DMS153 (cell line): ENCODE results near the gene TM9SF4.
"Not testable (repeated sequence)": the region's sequence is repeated elsewhere in the genome, so short reads cannot be mapped to it uniquely, and the experiment has no call there.

Experiments
- DNase-seq: peaks from one replicate; lab custom pipeline; 2025; lab: John Stamatoyannopoulos, UW

Gene TM9SF4

GRCh38 chr20:32189691-32190615 is 80.4 kb downstream of the TM9SF4 start:
- DNase-seq: no peak

- no peak for DNase-seq
These were observed 81.3 kb downstream of the TM9SF4 start for GRCh38 chr20:32190616-32191415.

GRCh38 chr20:32191422-32191821 is 81.9 kb downstream of the TM9SF4 start:
- no peak for DNase-seq

GRCh38 chr20:32191873-32192272 is 82.4 kb downstream of the TM9SF4 start:
- DNase-seq: no peak

GRCh38 chr20:32192698-32193097 is 83.2 kb downstream of the TM9SF4 start:
- no peak for DNase-seq

- DNase-seq: not testable (repeated sequence)
These were observed 83.8 kb downstream of the TM9SF4 start for GRCh38 chr20:32193336-32193735.

GRCh38 chr20:32193996-32194395 is 84.5 kb downstream of the TM9SF4 start:
- DNase-seq: no peak

- DNase-seq: no peak
These were observed 86.1 kb downstream of the TM9SF4 start for GRCh38 chr20:32195581-32195980.

GRCh38 chr20:32196613-32197012 is 87.1 kb downstream of the TM9SF4 start:
- not testable (repeated sequence) for DNase-seq

GRCh38 chr20:32197136-32197535 is 87.6 kb downstream of the TM9SF4 start:
- not testable (repeated sequence) for DNase-seq

- no peak for DNase-seq
These were observed 89.5 kb downstream of the TM9SF4 start for GRCh38 chr20:32199006-32199405.

GRCh38 chr20:32201296-32201976 is 91.9 kb downstream of the TM9SF4 start:
- no peak for DNase-seq

- DNase-seq: no peak
These were observed 92.5 kb downstream of the TM9SF4 start for GRCh38 chr20:32201977-32202363.

GRCh38 chr20:32203356-32204204 is 94.1 kb downstream of the TM9SF4 start:
- DNase-seq: no peak

- DNase-seq: no peak
These were observed 94.9 kb downstream of the TM9SF4 start for GRCh38 chr20:32204205-32205109.

- DNase-seq: no peak
These were observed 95.8 kb downstream of the TM9SF4 start for GRCh38 chr20:32205110-32205842.

GRCh38 chr20:32205843-32206759 is 96.6 kb downstream of the TM9SF4 start:
- no peak for DNase-seq

- DNase-seq: no peak
These were observed 97.5 kb downstream of the TM9SF4 start for GRCh38 chr20:32206760-32207625.
